Activated effector memory CD4-positive, alpha-beta T cell treated with anti-CD3 and anti-CD28 coated beads, Interleukin-2, amount 50 U/mL, for 16 hours (primary cell): ENCODE data around the gene SECTM1.

Source experiments
- DNase-seq: peaks from one replicate; pipeline ENCODE4 v3.0.0-alpha.2; 2020

SECTM1 gene

DNA sequence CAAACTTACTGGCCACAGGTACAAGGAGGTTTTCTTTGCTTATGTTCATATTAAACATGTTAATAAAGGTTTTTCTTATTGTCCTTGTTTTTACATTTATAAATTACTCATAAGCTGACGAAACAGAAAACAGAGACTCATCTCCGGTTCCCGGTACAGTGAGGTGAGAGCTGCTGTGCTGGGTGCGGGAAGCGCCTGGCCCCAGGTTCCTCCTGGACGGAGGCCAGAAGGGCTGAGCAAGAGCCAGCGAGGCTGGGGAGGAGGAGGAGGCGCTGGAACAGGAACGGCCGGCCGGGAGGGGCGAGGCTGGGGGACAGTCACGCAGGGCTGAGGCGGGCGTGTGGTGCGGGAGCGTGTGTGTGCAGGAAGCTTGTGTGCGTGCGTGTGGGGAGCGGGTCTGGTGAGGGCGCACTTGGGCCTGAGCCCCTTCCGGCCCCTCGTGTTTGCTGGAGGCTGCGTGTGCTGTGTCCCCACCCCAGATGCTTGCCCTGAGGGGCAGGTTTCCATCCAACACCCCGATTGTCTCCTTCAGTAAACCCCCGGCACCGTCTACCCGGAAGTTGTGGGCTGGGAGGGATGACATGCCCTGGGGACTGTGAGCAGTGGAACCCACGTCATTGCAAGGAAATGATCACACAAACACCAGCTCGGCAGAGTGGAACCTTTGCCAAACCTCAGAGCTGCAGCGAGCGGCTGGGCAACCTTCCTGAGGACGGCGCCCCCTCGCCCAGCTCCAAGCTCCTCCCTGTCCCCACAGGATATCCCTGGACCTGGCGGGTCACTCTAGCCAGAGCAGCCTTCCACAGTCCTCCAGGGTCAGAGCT is 35.6 kb downstream of the SECTM1 start:
- peak; percentile 97 for DNase-seq

DNA sequence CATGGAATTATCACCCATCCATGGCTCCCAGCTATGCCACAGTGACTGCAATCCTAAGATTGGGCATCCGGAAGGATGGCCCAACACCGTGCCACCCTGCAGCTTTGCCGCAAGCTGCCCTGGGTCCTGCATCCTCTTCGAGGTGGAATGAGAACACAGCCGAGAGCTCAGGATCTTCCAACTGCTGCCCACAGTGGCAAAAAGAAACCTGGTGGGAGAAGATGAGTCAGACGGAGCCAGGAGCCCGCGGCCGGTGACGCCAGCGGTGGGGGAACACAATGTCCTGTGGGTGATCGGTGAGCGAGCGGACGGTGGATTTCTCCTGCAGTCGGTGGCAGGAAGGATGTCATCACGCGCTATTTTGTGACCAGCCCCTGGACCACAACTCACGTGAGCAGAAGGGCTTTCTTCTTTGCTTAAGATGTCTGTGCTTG is 36.3 kb downstream of the SECTM1 start:
- peak; percentile 94 for DNase-seq

DNA sequence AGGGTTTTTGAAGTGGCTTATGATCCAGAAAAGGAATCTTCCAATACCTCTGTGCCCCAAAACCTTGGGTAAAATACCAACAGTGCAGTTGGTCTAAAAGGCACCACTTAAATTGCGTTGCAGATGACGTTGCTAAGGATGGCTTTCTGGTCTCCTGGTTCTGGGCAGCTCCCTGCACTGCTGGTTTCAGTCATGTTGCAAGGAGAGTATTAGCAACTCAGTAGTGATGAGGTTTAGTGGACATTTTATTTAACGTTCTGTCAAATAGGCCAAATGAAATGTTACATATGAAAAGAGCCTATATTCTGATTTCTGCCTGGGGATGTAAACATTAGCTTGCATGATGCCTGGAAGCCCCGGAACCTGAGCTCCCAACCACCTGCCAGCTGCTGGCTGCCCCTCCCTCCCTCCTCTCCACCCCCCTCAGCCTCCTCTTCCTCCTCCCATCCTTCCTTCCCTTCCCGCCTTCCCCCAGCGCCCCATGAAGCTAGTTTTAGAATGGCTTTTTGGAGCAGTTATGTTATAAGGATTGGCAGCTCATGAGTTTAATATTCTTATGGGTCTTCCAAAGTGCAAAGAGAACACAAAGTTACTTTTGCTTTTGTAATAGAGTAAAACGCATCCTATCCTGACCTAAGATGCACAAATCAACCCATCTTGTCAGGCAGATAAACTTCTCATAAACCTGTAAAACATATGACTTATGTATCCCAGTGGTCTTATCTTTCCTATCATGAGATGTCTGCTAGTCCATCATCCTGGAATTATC is 36.9 kb downstream of the SECTM1 start:
- DNase-seq: no peak

DNA sequence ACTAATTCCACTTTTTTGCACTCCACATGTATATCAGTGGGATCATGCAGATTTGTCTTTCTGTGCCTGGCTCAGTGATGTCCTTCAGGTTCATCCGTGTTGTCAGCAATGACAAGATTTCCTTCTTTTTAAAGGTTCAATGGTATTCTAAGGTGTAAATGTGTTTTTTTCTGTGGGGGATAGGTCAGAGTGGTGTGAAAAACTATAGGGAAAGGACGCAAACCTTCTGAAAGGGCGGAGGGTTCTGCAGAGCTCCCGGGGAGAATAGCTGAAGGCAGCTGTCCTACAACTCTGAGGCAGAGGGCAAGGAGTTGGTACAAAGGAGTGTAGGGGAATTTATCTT is 38.1 kb downstream of the SECTM1 start:
- DNase-seq: no peak

DNA sequence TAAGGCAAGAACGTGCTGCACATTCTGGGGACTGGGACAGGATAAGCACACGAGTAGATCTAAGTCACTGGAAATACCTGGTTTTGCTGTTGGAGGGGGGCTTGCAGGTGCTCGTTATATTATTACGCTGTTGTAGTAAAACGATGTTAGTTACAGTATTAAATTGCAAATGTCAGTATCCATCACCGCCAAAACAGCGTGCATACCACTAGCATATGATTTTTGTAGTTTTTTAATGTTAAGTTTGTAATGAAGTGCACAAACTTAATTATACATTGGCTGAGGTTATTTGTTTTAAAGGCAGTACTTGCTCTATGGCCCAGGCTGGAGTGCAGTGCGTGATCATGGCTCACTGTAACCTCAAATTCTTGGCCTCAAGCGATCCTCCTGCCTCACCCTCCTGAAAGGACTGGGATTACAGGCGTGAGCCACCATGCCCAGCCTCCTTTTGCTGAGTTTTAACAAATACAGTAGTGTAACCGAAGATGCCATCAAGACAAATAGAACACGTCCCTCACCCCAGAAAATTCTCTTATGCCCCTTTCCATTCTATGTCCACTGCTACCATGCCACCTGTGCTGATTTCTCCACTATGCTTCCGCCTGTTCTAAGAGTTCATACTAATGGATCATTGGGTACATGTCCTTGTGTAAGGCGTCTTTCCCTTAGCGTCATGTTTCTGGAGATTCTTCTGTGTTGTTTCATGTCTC is 39.3 kb downstream of the SECTM1 start:
- DNase-seq: no peak

DNA sequence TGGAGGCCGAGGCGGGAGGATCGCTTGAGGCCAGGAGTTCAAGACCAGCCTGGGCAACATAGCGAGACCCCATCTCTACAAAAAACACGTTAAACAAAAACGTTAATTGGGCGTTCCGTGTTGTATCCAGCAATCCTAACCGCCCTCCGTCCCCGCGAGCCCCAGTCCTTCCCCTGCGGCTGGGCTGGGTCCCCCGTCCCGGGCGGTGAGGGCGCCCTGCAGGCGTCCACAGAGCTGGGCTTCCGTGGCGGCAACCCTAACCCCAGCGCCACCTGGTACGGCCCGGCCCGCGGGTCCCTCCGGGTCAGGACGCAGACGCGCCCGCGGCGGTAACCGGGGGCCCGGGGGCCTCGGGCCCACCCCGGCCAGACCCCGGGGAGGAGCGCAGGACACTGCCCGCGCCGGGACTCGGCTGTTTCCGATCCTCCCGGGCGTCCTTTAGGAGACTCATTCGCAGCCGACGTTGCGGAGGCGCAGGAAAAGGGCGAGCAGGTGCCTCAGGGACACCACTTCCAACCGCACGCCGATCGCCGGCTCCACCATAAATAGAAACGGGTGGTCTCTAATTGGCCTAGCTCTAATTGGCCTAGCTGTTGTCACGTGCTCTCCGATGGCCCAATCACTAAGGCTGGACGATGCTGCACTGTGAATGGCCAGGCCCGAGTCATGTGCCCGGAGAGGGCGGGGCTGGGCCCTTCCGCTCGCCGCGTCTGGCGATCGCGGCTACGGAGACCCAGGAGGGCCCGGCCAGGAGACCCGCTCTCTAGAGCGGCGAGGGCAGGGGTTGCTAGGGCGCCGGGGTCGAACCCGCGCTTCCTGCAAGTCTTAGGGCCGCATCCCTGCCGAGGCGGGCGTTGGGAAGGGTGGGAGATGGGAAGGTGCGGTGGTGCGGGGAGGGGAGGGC is 41.1 kb downstream of the SECTM1 start:
- DNase-seq: peak; percentile 97

DNA sequence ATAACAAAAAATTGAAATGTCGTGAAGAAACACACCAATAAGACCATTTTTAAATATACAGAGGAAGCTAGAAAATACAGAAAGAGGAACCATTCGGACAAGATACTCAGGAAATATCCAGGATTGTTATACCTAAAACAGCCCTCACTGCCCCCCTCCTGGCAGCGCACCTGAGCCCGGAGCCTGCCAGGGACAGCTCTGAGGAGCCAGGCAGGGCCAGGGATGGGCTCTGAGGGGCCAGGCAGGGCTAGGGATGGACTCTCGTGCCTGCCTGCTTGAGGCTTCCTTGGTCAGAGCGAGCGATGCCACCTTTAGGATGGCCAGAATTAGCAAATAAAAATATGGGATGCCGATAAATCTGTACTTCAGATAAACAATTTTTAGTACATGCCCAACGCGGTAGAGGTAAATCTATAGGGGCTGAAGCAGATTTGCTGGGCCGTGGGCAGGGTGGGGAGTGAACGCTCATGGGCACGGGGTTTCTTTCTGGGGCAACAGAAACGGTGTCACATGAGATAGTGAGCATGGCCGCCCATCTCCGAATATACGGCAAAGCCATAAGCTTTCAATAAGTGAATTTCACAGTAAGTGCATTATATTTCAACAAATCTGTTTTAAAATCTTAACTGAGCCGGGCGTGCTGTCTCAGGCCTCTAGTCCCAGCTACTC is 41.9 kb downstream of the SECTM1 start:
- no peak for DNase-seq

GRCh38 chr17:82287868-82288801 is 45.4 kb downstream of the SECTM1 start:
- DNase-seq: no peak

DNA sequence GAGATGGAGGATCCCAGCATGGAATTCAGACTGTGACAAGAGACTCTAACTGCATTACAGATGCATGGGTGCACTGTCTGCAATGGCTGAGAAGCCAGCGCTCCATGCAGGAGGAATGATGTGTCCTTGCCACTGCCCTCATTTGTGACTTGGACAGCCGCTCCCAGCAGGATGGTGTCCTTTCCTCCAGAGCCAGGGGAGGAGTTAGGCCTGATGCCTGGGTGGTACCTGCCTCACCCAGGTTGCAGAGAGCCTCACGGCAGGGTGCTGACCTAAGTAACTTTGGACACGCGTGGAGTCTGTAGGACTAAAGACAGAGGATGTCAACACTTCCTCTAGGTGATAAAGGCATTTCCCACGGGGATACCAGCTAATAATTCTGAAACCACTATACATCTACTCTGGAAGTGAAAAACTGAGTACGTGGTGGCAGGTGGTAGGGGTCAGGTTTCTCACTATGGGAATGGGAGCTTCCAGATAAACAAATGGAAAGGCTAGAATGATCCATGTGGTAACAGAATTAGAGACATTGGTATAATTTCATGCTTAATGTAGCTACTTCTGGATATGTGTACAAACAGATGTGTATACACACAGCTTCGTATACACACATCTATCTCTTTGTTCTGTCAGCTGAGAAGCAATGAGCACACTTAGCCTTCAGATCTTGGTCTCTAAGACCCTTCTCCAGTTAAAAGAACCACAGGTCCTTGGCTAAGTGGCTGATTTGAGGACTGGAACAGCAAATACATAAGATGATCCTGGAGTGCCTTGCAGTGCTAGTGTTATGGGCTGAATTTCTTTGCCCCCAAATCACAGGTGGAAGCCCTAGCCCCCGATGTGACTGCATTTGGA is 46.3 kb downstream of the SECTM1 start:
- DNase-seq: no peak

DNA sequence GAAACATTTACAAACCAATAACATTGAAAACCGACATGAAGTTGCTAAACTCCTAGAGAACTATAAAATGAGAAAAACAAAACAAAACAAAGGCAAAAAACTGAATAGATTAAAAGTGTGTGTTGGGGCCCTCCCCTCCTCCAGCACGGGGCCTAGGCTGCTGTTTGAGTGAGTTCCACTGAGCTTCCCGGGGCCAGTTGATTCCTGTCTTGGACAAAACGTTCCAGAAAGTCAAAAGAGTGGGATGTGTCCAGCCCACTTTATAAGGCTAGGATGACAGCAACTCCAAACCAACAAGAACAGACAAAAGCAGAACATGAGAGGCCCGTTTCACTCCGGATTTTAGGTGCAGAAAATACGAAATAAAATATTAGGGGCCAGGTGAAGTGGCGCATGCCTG is 48.4 kb downstream of the SECTM1 start:
- no peak for DNase-seq

GRCh38 chr17:82283208-82283749 is 50.3 kb downstream of the SECTM1 start:
- peak; percentile 81 for DNase-seq

DNA sequence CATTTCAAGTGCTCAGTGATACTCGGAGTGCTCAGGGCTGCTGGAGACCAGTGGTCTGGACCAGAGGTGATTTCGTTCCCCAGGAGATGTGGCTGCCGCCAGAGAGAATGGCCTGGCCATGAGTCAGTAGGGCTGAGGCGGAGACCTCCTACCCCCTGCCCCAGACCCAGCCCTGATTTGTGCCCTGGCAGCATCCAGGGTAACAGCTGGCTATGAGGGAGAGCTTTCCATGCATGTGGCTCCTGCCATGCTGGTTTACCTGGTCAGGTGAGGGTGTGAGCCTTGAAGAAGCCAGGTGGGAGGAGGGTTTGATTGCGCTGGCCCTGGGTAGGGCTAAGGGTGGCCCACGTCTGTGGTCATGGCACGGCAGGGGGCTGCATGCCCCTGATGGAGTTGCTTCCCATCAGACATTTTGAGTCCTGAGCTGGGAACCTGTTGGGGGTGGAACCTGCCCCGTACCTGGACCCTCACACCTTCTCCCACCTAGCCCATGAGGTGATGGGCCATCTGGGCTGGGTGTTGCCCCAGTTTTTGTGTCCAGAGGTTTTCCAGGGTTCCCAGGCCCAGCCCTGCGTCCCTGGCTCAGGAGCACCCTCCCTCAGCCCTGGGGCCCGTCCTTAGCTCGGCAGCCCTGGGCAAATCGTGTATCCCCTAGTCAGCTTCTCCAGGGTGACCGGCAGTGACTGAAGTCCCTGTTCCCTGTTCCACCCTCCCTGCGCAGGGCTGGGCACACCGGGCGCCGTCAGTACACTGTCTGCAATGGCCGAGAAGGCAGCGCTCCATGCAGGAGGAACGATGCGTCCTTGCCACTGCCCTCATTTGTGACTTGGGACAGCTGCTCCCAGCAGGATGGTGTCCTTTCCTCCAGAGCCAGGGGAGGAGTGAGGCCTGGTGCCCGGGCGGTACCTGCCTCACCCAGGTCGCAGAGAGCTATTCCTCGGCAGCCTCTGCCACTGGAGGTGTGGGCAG is 51.0 kb downstream of the SECTM1 start:
- DNase-seq: no peak

GRCh38 chr17:82281502-82282238 is 51.9 kb downstream of the SECTM1 start:
- DNase-seq: peak; percentile 87

- DNase-seq: no peak
Observed at GRCh38 chr17:82281076-82281475, 52.5 kb downstream of the SECTM1 start.

- DNase-seq: no peak
Observed at GRCh38 chr17:82280537-82280936, 53.0 kb downstream of the SECTM1 start.

DNA sequence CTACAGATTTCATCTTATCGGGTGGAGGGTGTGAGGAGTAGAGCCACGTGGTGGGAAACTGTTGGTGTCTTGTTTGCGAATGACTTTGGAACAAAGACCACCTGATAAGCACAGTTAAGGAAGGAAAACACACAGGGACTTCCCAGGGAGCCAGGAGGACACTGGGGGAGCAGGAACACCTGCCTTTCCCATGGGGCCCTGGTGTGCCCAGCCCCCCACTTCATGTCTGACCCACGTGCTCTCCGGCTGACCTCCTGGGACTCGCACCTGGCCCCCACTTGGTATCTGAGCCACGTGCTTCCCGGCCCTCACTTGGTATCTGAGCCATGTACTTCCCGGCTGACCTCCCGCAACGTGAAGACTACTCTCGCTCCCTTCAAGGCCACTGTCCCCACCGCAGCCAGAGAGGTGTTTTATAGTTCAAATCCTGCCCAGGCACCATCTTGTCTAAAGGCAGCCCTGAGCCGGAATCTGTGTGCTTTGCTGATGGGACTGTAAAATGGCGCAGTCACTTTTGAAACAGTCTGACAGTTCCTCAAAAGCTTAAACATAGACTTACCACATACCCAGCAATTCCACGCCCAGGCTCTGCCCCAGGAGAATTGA is 54.7 kb downstream of the SECTM1 start:
- DNase-seq: no peak

GRCh38 chr17:82278308-82278707 is 55.3 kb downstream of the SECTM1 start:
- DNase-seq: no peak
